ENCODE measurements around the gene MAD1L1.

The MAD1L1 gene

DNA sequence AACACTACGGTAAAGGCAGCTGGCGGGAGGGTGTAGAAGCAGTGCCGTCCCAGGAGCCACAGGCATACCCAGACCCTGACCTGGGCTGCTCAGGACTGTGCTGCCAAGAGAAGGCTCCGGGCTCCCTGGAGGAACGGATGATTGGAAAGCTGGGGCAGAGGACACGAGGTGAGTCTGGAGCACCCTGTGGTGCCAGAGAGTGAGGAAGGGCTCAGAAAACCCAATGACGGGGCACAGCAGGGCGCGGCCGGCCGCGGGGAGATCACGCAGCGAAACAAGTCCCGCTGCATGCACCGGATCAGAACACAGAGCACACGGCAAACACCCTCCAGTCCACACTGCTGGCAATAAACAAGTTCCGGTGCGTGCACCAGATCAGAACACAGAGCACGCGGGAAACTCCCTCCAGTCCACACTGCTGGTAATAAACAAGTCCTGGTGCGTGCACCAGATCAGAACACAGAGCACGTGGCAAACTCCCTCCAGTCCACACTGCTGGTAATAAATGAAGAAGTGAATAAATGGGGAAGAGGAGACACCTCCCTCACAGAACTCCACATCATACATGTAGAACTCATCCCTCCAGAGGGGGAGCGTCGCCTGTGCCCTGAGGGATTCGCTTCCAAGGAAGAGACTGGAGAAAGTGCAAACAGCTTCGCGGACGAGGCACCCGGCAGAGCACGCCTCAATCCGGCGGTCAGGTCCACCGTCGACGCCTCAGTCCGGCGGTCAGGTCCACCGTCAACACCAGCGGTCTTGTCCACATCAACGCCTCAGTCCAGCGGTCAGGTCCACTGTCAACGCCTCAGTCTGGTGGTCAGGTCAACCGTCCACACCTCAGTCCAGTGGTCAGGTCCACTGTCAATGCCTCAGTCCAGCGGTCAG is 265.0 kb downstream of the MAD1L1 start:
- Histone ChIP-seq H3K4me3 (no peak overlapping the region), H3K27ac (no peak overlapping the region), H3K9ac (ENCODE audit: insufficient read length) (no peak overlapping the region), H3K36me3 (ENCODE audit: insufficient read depth, low read length) (no peaks in the 10 kb centered on the region), H3K9me3 (ENCODE audit: low read depth, low read length) (no peaks in the 10 kb centered on the region)
- DNase-seq (ENCODE audit: low read depth, low spot score), result no peak
- TF ChIP-seq EZH2 (IDR thresholded peaks at IDR 0.05), result no peak
- no peak for TF ChIP-seq POLR2AphosphoS5 (IDR thresholded peaks at IDR 0.05; ENCODE audit: borderline replicate concordance, low read depth, low read length)
- no peak for TF ChIP-seq FOXP2 (optimal IDR thresholded peaks at IDR 0.05; ENCODE audit: control extremely low read depth, extremely low read length, insufficient read depth)

DNA sequence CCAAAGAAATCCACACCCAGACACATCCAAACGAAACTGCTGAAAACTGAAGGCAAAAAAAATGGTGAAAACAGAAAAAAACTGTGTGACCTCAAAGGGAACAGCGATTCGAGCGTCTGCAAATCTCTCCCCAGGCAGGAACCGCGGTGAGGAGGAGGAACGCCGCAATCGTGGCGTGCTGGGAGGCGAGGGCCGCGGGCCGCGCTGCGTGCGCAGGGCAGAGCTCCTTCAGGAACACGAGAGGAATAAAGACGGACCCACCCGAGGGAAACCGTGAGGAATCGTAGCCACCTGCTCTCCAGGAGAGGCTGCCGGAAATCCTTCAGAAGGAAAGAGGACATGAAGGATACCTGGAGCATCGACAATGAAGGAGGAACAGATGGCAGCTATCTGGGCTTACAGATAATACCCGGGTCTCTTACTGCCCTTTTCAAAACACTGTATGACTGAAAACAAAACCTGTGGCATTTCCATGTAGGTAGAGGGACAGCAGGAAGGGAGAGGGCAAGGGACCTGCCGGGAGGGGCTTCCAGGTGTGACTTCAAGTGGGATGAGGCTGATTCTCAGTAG is 266.0 kb downstream of the MAD1L1 start:
- H3K36me3 ChIP-seq (ENCODE audit: insufficient read depth, low read length), result peaks cover 4% of the 10 kb centered on the region; the same call in 1 of the 2 replicates
- no peak for DNase-seq (ENCODE audit: low read depth, low spot score)
- H3K4me3 ChIP-seq, result no peak overlapping the region
- no peak overlapping the region for H3K27ac ChIP-seq
- H3K9ac ChIP-seq (ENCODE audit: insufficient read length), result no peak overlapping the region
- TF ChIP-seq FOXP2 (optimal IDR thresholded peaks at IDR 0.05; ENCODE audit: control extremely low read depth, extremely low read length, insufficient read depth) (no peak), EZH2 (IDR thresholded peaks at IDR 0.05) (no peak), POLR2AphosphoS5 (IDR thresholded peaks at IDR 0.05; ENCODE audit: borderline replicate concordance, low read depth, low read length) (no peak)
- H3K9me3 ChIP-seq (ENCODE audit: low read depth, low read length), result no peaks in the 10 kb centered on the region

DNA sequence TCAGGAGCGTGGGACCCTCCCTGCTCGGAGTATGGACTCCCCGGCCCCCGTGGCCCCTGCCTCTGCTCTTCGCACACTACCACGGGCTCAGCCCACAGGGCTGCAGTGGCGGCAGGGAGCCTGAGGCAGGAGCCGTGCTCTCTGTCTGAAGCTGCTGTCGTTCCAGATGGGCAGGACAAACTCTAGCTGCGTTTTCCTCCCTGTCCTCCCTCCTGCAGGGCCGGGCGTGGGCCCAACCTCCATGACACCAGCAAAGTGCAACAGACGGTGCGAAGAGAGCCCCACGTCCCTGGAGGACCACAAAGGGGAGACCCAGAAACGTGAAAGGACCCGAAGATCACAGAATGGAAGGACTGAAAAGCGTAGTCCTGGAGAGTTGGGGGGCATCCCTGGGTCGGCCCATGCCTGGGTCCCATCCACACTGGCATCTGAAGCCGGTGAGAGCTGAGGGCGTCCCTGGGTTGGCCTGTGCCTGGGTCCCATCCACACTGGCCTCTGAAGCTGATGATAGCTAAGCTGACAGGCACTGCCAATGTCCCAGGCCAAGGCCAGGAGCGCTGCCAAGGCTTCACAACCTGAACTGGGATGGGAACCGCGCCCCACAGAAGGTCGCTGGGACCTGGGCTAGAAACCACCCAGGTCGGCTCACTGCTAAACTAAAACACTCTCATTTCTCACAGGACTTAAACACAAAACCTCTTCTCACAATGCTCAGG is 267.0 kb downstream of the MAD1L1 start:
- peaks cover 4% of the 10 kb centered on the region; the same call in 1 of the 2 replicates for H3K36me3 ChIP-seq (ENCODE audit: insufficient read depth, low read length)

DNA sequence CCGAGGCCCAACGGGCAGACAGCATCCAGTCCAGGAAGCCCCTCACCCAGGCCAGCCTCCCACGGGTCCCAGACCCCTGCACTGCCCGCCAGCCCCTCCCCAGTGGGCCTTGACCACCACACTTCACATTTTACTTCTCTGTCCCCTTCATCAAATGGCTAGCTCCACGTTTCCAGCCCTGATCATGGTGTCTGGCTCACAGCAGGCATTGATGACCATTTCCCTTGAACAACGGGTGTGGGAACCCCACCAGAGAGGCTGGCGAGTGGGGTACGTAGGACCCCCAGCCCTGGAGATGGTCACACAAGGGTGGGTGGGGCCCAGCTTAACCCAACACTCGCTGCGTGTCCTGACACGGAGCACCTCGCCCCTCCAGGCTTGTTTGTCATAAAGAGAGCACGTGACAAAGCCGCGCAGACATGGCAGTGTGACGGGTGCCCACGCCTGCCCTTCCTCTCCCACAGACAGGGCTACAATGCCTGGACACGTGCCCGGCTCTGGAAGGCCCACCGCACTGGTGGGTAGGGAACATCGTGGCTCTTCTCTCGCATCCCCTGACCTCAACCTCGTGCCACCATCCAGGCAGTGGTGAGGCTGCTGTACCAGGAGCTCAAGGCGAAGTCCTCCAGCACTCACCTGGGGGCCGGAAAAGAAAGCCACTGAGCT is 267.7 kb downstream of the MAD1L1 start:
- Histone ChIP-seq H3K36me3 (ENCODE audit: insufficient read depth, low read length) (peaks cover 4% of the 10 kb centered on the region; the same call in 1 of the 2 replicates), H3K27ac (no peak overlapping the region), H3K9ac (ENCODE audit: insufficient read length) (no peak overlapping the region), H3K9me3 (ENCODE audit: low read depth, low read length) (no peaks in the 10 kb centered on the region), H3K4me3 (no peak overlapping the region)
- no peak for TF ChIP-seq POLR2AphosphoS5 (IDR thresholded peaks at IDR 0.05; ENCODE audit: borderline replicate concordance, low read depth, low read length)
- no peak for TF ChIP-seq EZH2 (IDR thresholded peaks at IDR 0.05)
- TF ChIP-seq FOXP2 (optimal IDR thresholded peaks at IDR 0.05; ENCODE audit: control extremely low read depth, extremely low read length, insufficient read depth), result no peak
- DNase-seq (ENCODE audit: low read depth, low spot score), result no peak

More for the DNA sequence above, 267.0 kb downstream of the MAD1L1 start:
- Histone ChIP-seq H3K9me3 (ENCODE audit: low read depth, low read length) (no peaks in the 10 kb centered on the region), H3K4me3 (no peak overlapping the region), H3K9ac (ENCODE audit: insufficient read length) (no peak overlapping the region), H3K27ac (no peak overlapping the region)
- no peak for DNase-seq (ENCODE audit: low read depth, low spot score)
- TF ChIP-seq FOXP2 (optimal IDR thresholded peaks at IDR 0.05; ENCODE audit: control extremely low read depth, extremely low read length, insufficient read depth), result no peak
- TF ChIP-seq POLR2AphosphoS5 (IDR thresholded peaks at IDR 0.05; ENCODE audit: borderline replicate concordance, low read depth, low read length), result no peak
- no peak for TF ChIP-seq EZH2 (IDR thresholded peaks at IDR 0.05)

DNA sequence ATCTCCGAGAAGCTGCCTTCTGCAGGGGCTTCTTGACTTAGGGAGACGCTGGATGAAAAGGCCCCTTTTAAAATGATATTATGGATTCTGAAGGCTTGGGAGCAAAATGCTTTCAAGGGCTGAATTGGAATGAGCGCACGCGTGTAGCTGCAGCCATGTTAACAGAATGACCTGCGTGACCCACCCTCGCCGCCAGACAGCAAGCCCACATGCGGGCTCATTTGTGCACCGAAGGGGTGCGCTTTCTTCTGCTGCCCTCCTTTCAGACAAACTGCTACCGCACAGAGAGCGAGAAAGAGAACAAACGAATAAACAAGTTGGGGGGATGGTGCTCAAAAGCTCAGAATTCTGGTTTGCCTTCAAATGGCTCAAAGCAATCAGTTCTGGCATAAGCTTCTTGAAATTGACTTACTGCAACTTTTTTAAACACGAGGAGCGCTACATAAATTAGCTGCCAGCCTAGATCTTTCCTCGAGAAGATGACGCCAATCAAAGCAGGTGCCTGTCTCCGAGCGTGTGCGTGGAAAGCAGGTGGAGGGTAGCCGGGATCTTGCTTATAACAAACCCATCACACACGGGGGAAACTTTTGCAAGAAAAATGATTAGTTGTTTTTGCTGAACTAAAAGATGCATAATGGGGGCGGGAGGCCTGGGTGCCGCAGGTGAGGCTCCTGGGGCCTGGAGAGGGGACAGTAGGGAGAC is 268.4 kb downstream of the MAD1L1 start:
- DNase-seq (ENCODE audit: low read depth, low spot score), result no peak
- Histone ChIP-seq H3K4me3 (no peak overlapping the region), H3K27ac (no peak overlapping the region), H3K9ac (ENCODE audit: insufficient read length) (no peak overlapping the region), H3K36me3 (ENCODE audit: insufficient read depth, low read length) (peaks cover 4% of the 10 kb centered on the region; the same call in 1 of the 2 replicates), H3K9me3 (ENCODE audit: low read depth, low read length) (no peaks in the 10 kb centered on the region)
- TF ChIP-seq POLR2AphosphoS5 (IDR thresholded peaks at IDR 0.05; ENCODE audit: borderline replicate concordance, low read depth, low read length), result no peak

DNA sequence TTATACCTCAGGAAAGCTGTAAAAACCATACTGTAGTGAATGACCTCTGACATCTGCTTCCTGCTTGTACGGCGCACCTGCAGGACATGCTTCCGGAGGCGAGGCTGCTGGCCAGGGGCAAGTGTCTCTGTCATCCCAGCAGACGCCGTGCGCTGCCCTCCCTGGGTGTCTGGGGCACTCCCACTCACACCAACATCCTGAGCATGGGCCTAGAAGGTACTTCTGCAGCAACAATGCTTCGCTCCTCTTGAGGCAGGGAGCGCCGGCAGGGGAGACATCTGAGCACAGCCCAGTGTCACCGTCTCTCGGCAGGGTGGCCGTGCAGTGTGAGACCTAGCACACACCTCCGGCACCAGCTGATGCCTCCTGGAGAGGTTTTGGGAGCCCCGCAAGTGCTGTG is 269.2 kb downstream of the MAD1L1 start:
- TF ChIP-seq EZH2 (IDR thresholded peaks at IDR 0.05) (no peak), FOXP2 (optimal IDR thresholded peaks at IDR 0.05; ENCODE audit: control extremely low read depth, extremely low read length, insufficient read depth) (no peak), POLR2AphosphoS5 (IDR thresholded peaks at IDR 0.05; ENCODE audit: borderline replicate concordance, low read depth, low read length) (no peak)
- H3K9me3 ChIP-seq (ENCODE audit: low read depth, low read length), result no peaks in the 10 kb centered on the region
- H3K9ac ChIP-seq (ENCODE audit: insufficient read length), result no peak overlapping the region
- DNase-seq (ENCODE audit: low read depth, low spot score), result no peak
- H3K27ac ChIP-seq, result no peak overlapping the region
- no peak overlapping the region for H3K4me3 ChIP-seq
- H3K36me3 ChIP-seq (ENCODE audit: insufficient read depth, low read length), result peaks cover 4% of the 10 kb centered on the region; the same call in 1 of the 2 replicates

DNA sequence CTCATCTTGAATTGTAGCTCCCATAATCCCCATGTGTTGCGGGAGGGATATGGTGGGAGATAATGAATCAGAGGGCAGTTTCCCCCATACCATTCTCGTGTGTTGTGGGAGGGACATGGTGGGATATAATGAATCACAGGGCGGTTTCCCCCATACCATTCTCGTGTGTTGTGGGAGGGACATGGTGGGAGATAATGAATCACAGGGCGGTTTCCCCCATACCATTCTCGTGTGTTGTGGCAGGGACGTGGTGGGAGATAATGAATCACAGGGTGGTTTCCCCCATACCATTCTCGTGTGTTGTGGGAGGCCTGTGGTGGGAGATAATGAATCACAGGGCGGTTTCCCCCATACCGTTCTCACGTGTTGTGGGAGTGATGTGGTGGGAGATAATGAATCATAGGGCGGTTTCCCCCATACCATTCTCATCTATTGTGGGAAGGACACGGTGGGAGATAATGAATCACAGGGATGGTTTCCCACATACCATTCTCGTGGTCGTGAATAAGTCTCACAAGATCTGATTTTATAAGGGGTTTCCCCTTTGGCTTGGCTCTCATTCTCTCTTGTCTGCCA is 271.0 kb downstream of the MAD1L1 start:
- no peaks in the 10 kb centered on the region for H3K9me3 ChIP-seq (ENCODE audit: low read depth, low read length)
- peaks cover 4% of the 10 kb centered on the region; the same call in 1 of the 2 replicates for H3K36me3 ChIP-seq (ENCODE audit: insufficient read depth, low read length)
- TF ChIP-seq EZH2 (IDR thresholded peaks at IDR 0.05) (no peak), FOXP2 (optimal IDR thresholded peaks at IDR 0.05; ENCODE audit: control extremely low read depth, extremely low read length, insufficient read depth) (no peak), POLR2AphosphoS5 (IDR thresholded peaks at IDR 0.05; ENCODE audit: borderline replicate concordance, low read depth, low read length) (no peak)
- no peak overlapping the region for H3K27ac ChIP-seq
- DNase-seq (ENCODE audit: low read depth, low spot score), result no peak
- no peak overlapping the region for H3K4me3 ChIP-seq
- H3K9ac ChIP-seq (ENCODE audit: insufficient read length), result no peak overlapping the region
